GM10266 (cell line): ENCODE data around the gene ZNF516.
"Not testable (repeated sequence)": the region's sequence is repeated elsewhere in the genome, so short reads cannot be mapped to it uniquely, and the experiment has no call there.

ENCODE experiments used
- DNase-seq: peaks from one replicate; pipeline ENCODE4 v3.0.0; 2012; ENCODE audit errors: extremely low spot score
- CTCF ChIP-seq: IDR thresholded peaks from 2 replicates; pipeline ENCODE4 v1.5.1; 2012; ENCODE audit warnings: mild to moderate bottlenecking, low read depth; ENCODE audit not compliant: control insufficient read depth, insufficient read depth; ENCODE audit errors: missing control alignments

Gene ZNF516

GRCh38 chr18:76495006-76495370 is at the start of gene ZNF516:
ZNF516 (minus strand) TSS chr18:76495242; CDS start chr18:76443054, 52,188 bp downstream.
- peak; percentile 50 for DNase-seq
- no peak for TF ChIP-seq CTCF

GRCh38 chr18:76538846-76539245 is 43.8 kb upstream of the ZNF516 start:
- TF ChIP-seq CTCF, result no peak
- no peak for DNase-seq

DNA sequence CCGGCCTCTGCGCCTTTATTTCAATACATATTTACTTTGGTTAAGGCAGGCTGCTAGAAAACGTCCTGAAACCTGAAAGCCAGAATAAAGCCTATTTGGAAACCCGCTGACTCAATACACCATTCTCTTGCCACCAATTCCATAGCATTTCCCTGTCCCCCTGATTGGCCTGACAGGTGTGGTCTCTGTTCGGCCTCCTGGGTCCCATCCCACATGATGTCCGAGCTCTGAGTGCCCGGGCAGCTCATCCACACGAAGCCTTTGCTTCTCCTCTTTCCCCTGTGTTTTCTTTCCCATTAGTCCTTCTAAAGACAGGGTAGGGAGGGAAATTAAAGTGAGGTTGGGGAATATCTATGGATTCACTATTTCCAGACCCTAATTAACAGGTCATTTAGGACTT is 42.6 kb upstream of the ZNF516 start:
- no peak for TF ChIP-seq CTCF
- DNase-seq, result no peak

DNA sequence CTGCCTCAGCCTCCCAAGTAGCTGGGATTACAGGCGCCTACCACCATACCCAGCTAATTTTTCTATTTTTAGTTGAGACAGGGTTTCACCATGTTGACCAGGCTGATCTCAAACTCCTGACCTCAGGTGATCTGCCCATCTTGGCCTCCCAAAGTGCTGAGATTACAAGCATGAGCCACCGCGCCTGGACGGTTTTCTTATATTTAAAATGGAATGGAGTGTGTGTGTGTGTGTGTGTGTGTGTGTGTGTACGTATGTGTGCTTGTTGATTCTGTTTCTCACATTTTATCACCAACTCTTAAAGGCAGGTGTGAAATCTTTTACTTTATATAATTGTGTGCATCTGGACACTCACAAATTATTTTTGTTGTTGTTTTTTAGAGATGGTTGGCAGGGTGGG is 41.6 kb upstream of the ZNF516 start:
- DNase-seq, result not testable (repeated sequence)

DNA sequence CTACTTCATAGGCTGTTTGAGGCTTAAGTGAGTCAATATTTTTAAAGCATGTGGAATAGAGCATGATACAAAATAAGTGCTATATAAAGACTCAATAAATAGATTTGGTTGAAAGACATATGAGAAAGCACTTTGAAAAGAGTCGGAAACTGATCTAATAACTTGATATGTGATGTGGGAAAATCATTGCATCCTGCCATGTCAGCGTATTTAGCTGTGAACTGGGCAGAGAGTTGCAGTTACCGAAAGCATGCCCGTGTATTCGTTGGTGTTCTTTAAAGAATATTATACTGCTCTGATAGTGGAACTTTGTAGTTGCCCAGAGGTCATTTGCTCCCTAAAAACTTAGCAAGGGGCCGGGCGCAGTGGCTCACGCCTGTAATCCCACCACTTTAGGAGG is 37.8 kb upstream of the ZNF516 start:
- no peak for DNase-seq
- TF ChIP-seq CTCF, result no peak

GRCh38 chr18:76530846-76531245 is 35.8 kb upstream of the ZNF516 start:
- no peak for DNase-seq
- TF ChIP-seq CTCF, result no peak

DNA sequence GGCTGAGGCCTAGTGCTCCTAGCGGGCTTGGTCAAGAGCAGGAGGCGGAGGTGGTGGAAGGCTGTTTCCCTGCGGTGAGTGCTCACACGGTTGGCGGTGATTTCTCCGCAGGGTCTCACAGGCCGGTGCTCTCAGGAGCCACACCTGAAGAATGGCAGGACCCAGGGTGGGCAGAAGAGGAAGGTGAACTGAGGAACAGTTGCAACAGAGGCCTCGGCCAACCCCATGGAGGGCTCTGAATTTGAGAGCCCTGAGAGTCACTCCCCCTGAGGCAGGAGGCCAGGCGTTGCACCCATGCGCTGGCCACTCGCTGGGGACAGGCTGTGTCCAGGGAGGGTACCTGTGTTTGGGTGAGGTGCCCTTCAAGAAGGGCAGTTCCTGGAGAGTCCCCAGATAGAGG is 35.3 kb upstream of the ZNF516 start:
- no peak for TF ChIP-seq CTCF
- no peak for DNase-seq

DNA sequence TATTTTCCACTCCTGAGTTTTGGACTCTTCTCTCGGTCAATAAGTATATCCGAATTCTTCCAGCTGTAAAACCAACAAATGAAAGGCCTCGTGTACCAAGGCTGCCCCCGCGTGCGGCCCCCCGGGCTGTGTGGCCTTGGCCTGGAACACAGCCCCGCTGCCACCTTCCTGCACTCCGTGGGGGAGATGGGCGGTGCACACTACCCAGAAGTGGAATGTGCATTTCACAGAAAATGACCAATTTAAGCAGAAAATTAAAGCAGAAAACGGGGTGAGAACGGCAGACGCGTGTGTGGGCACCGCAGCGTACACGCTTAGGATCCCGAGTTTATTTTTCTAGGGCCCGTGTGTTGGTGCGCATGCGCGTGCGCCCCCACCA is 34.4 kb upstream of the ZNF516 start:
- DNase-seq, result no peak
- no peak for TF ChIP-seq CTCF
